GM19043 (cell line): ENCODE measurements around the gene WDR27.
"Not testable (repeated sequence)": the region's sequence is repeated elsewhere in the genome, so short reads cannot be mapped to it uniquely, and the experiment has no call there.

Source experiments
- ATAC-seq: cut with Tn5 transposase; IDR thresholded peaks from one replicate; pipeline ENCODE4 v1.9.1; 2021; ENCODE audit warnings: low read depth; ENCODE audit not compliant: unreplicated experiment

WDR27 gene

GRCh38 chr6:169454204-169454871 lies 247.5 kb downstream of the WDR27 start:
- ATAC-seq, result no peak

GRCh38 chr6:169452869-169453620 lies 248.8 kb downstream of the WDR27 start:
- ATAC-seq, result no peak

GRCh38 chr6:169452117-169452868 lies 249.5 kb downstream of the WDR27 start:
- no peak for ATAC-seq

- ATAC-seq, result no peak
Observed at GRCh38 chr6:169451065-169451838, 250.6 kb downstream of the WDR27 start.

- ATAC-seq, result no peak
Observed at GRCh38 chr6:169450097-169450496, 251.7 kb downstream of the WDR27 start.

GRCh38 chr6:169449221-169449620 lies 252.6 kb downstream of the WDR27 start:
- ATAC-seq, result no peak

GRCh38 chr6:169445661-169446581 lies 255.9 kb downstream of the WDR27 start:
- no peak for ATAC-seq

GRCh38 chr6:169445227-169445626 lies 256.6 kb downstream of the WDR27 start:
- ATAC-seq, result no peak

- no peak for ATAC-seq
Observed at GRCh38 chr6:169441292-169441691, 260.5 kb downstream of the WDR27 start.

GRCh38 chr6:169439710-169440109 lies 262.1 kb downstream of the WDR27 start:
- ATAC-seq, result no peak

GRCh38 chr6:169434554-169434953 lies 267.3 kb downstream of the WDR27 start:
- not testable (repeated sequence) for ATAC-seq

GRCh38 chr6:169429001-169429400 lies 272.8 kb downstream of the WDR27 start:
- ATAC-seq, result no peak

- no peak for ATAC-seq
Observed at GRCh38 chr6:169428532-169428931, 273.3 kb downstream of the WDR27 start.

GRCh38 chr6:169427856-169428255 lies 274.0 kb downstream of the WDR27 start:
- no peak for ATAC-seq

- no peak for ATAC-seq
Observed at GRCh38 chr6:169426611-169427010, 275.2 kb downstream of the WDR27 start.

GRCh38 chr6:169425628-169426370 lies 276.0 kb downstream of the WDR27 start:
- ATAC-seq, result no peak

- ATAC-seq, result no peak
Observed at GRCh38 chr6:169424821-169425240, 277.0 kb downstream of the WDR27 start.

GRCh38 chr6:169424149-169424804 lies 277.6 kb downstream of the WDR27 start:
- ATAC-seq, result no peak
